RWPE2 (cell line): ENCODE data around the gene IMP4.

ENCODE experiments used
- ATAC-seq: fragments of 200-7000 bp; cut with Tn5 transposase; 3 replicates; pipeline ENCODE4 v1.9.1; 2021; ENCODE audit warnings: low read depth
- DNase-seq: peaks from one replicate; pipeline ENCODE4 v3.0.0-alpha.2; 2020; ENCODE audit warnings: low spot score
- H3K27ac ChIP-seq: fragments of 450-650 bp; 2 replicates; pipeline ENCODE4 v1.5.1; 2017; ENCODE audit warnings: mild to moderate bottlenecking; ENCODE audit not compliant: poor library complexity, severe bottlenecking
- H3K27me3 ChIP-seq: fragments of 250-450 bp; sonication (Bioruptor Pico); 2 replicates; pipeline ENCODE4 v1.5.1; 2021; ENCODE audit warnings: mild to moderate bottlenecking, moderate library complexity; ENCODE audit not compliant: insufficient read depth, poor library complexity, severe bottlenecking
- H3K36me3 ChIP-seq: fragments of 250-450 bp; sonication (Bioruptor Pico); 2 replicates; pipeline ENCODE4 v1.5.1; 2020; ENCODE audit warnings: low read depth, mild to moderate bottlenecking, moderate library complexity
- H3K4me1 ChIP-seq: fragments of 250-450 bp; sonication (Bioruptor Pico); 2 replicates; pipeline ENCODE4 v1.5.1; 2021; ENCODE audit warnings: mild to moderate bottlenecking, moderate library complexity; ENCODE audit not compliant: insufficient read depth, poor library complexity, severe bottlenecking
- H3K4me3 ChIP-seq: fragments of 250-450 bp; sonication (Bioruptor Pico); 2 replicates; pipeline ENCODE4 v1.5.1; 2021; ENCODE audit warnings: mild to moderate bottlenecking, moderate library complexity; ENCODE audit not compliant: severe bottlenecking
- H3K9me3 ChIP-seq: fragments of 250-450 bp; sonication (Bioruptor Pico); 2 replicates; pipeline ENCODE4 v1.5.1; 2021; ENCODE audit warnings: mild to moderate bottlenecking, moderate library complexity; ENCODE audit not compliant: severe bottlenecking
- TF ChIP-seq, protein P1 (sequence below): fragments of 450-650 bp; IDR thresholded peaks from one replicate; pipeline ENCODE4 v1.5.1; 2017; ENCODE audit warnings: mild to moderate bottlenecking, moderate library complexity; ENCODE audit not compliant: poor library complexity, severe bottlenecking

The IMP4 gene

GRCh38 chr2:130393318-130393910 lies 50.7 kb downstream of the IMP4 start:
- Histone ChIP-seq H3K9me3 (no peaks in the 10 kb centered on the region), H3K27me3 (no peaks in the 10 kb centered on the region), H3K4me3 (no peak overlapping the region), H3K4me1 (no peaks in the 10 kb centered on the region), H3K27ac (no peak overlapping the region), H3K36me3 (no peaks in the 10 kb centered on the region)
- ATAC-seq (peak; percentile 18; the same call in 1 of the 3 replicates), DNase-seq (no peak)
- TF ChIP-seq, protein P1, sequence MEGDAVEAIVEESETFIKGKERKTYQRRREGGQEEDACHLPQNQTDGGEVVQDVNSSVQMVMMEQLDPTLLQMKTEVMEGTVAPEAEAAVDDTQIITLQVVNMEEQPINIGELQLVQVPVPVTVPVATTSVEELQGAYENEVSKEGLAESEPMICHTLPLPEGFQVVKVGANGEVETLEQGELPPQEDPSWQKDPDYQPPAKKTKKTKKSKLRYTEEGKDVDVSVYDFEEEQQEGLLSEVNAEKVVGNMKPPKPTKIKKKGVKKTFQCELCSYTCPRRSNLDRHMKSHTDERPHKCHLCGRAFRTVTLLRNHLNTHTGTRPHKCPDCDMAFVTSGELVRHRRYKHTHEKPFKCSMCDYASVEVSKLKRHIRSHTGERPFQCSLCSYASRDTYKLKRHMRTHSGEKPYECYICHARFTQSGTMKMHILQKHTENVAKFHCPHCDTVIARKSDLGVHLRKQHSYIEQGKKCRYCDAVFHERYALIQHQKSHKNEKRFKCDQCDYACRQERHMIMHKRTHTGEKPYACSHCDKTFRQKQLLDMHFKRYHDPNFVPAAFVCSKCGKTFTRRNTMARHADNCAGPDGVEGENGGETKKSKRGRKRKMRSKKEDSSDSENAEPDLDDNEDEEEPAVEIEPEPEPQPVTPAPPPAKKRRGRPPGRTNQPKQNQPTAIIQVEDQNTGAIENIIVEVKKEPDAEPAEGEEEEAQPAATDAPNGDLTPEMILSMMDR: no peak
